ENCODE measurements around the gene POLR2J3. TPM values are rescaled to one million over a fixed set of nuclear protein-coding genes. Genes with fewer than 3 reads are reported as not detected.
A peak's percentile ranks its signal among the peaks of the same experiment; 100 is the strongest.
"Not testable (repeated sequence)": the region's sequence is repeated elsewhere in the genome, so short reads cannot be mapped to it uniquely, and the experiment has no call there.

The POLR2J3 gene
- polyA plus RNA-seq = 10 to 100 TPM; 39.1 to 71.0 TPM

DNA sequence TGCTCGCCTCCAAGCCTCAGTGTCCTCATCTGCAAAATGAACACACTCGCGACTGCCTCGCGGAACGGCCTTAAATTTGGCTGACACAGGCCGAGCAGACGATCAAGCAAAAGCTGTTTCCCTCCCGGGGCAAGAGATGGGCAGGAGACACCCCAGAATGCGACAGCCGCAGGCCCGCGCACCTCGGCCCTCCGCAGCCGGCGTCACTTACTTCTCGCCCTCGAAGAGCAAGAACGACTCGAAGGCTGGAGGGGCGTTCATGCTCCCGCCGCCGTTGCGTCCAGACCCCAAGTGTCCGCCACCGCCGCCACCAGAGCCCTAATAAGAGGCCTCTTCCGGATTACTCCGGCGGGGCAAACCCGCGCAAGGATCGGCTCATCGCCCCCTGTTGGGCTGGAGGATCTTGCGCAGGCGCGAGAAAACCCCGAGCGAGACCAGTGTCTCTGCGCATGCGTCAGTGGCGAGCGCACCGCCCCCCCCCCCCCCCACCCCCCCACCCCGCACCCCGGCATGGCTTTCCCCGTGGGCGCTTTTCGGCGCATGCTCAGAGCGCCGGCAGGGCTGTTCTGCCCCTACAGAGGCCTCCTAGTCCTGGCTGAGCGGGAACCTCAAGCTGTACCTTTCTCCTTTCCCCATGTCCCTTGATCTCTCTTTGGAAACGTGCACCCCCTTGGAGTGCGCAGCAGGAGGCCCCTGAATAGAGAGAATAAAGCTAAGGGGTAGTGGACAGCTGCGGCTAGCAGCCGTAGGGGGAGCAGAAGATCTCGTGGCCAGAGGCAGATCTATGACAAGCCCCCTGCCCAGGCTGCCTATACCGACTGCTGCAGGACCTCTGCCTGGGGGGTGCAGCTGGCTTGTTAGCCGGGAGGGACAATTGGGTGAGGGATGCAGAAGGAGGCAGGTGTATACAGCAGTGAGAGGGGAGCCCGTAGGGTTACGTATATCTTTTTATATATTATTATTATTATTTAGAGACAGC lies at the start of gene POLR2J3:
POLR2J3 (minus strand) TSS at position 323 of the 979 bp plus-strand sequence; CDS start at position 261, 62 bp downstream.
- H3K27me3 ChIP-seq (ENCODE audit: control insufficient read depth in 1 of 2, insufficient read depth in 2 of 2, low read length in 2 of 2); H3K9me3 ChIP-seq (ENCODE audit: control insufficient read depth in 2 of 2, insufficient read depth in 1 of 2, low read depth in 1 of 2, low read length in 1 of 2); H3K36me3 ChIP-seq (ENCODE audit: control insufficient read depth in 2 of 2, insufficient read depth in 2 of 2, low read length in 1 of 2); H3K4me1 ChIP-seq (ENCODE audit: control insufficient read depth in 2 of 2, insufficient read depth in 2 of 2, low read length in 1 of 2): not testable (repeated sequence)
- H3K4me3 ChIP-seq (ENCODE audit: low read depth in 1 of 2, low read length in 2 of 2) = peak within 1 kb of the TSS; percentile 65 to 77
- peak within 1 kb of the TSS in 1 of 2 donors; percentile 85 for H3K27ac ChIP-seq (ENCODE audit: low read depth in 2 of 2, low read length in 1 of 2)
- 0% methylated on average over 45 to 52 of the region's 64 CpGs for WGBS, 2 donors

DNA sequence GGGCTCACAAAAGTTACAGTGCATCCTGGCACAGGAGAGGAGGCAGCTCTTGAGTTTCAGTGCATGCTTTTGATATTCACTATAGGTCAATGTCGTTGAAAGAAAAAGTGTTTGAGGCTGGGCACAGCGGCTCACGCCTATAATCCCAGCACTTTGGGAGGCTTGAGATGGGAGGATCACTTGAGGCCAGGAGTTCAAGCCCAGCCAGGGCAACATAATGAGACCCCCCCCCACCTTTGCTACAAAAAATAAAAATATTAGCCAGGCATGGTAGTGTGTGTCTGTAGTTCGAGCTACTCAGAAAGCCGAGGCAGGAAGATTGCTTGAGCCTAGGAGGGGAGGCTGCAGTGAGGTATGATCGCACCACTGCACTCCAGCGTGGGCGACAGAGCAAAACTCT lies 45.7 kb upstream of the POLR2J3 start:
- 82 to 88% methylated on average over 3 to 5 of the region's 8 CpGs for WGBS, 2 donors
- not testable (repeated sequence) for H3K27ac ChIP-seq (ENCODE audit: low read depth in 2 of 2, low read length in 1 of 2); H3K27me3 ChIP-seq (ENCODE audit: control insufficient read depth in 1 of 2, insufficient read depth in 2 of 2, low read length in 2 of 2); H3K4me1 ChIP-seq (ENCODE audit: control insufficient read depth in 2 of 2, insufficient read depth in 2 of 2, low read length in 1 of 2); H3K4me3 ChIP-seq (ENCODE audit: low read depth in 1 of 2, low read length in 2 of 2); H3K36me3 ChIP-seq (ENCODE audit: control insufficient read depth in 2 of 2, insufficient read depth in 2 of 2, low read length in 1 of 2); H3K9me3 ChIP-seq (ENCODE audit: control insufficient read depth in 2 of 2, insufficient read depth in 1 of 2, low read depth in 1 of 2, low read length in 1 of 2)

DNA sequence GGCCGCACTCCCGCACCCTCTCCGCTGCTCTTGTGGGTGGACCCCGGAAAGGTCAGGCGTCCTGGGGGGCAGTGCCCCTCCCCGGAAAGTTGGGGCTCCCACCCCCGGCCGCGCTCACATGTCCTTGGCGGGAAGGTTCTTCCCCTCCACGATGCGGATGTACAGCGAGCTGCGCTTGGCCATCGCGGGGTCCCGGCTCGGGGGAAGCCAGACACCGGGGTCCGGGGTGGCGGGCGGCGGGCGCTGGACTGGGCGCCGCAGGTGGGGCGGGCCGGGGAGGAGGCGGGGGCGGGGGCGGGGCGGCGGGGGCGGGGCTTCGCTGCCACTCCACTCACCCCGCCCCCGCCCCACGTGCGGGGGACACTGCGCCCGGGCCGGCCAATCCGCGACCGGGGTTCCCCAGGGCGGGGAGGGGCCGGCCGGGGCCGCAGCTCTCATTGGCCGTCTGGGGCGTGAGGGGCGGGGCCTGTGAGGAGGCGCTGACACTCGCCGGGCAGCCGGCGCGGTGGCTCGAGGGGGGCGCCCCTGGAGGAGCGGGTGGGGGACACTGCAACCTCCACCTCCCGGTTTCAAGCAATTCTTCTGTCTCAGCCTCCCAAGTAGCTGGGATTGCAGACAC lies 44.2 kb upstream of the POLR2J3 start, which contains the start of gene RASA4:
RASA4 (minus strand) TSS at position 250 of the 619 bp plus-strand sequence; CDS start at position 183, 67 bp downstream.
- H3K4me3 ChIP-seq (ENCODE audit: low read depth in 1 of 2, low read length in 2 of 2) = peak within 1 kb of the TSS; percentile 29 to 41
- not testable (repeated sequence) for H3K4me1 ChIP-seq (ENCODE audit: control insufficient read depth in 2 of 2, insufficient read depth in 2 of 2, low read length in 1 of 2); H3K27ac ChIP-seq (ENCODE audit: low read depth in 2 of 2, low read length in 1 of 2); H3K36me3 ChIP-seq (ENCODE audit: control insufficient read depth in 2 of 2, insufficient read depth in 2 of 2, low read length in 1 of 2); H3K9me3 ChIP-seq (ENCODE audit: control insufficient read depth in 2 of 2, insufficient read depth in 1 of 2, low read depth in 1 of 2, low read length in 1 of 2); H3K27me3 ChIP-seq (ENCODE audit: control insufficient read depth in 1 of 2, insufficient read depth in 2 of 2, low read length in 2 of 2)
- 1 to 2% methylated on average over 15 to 22 of the region's 62 CpGs for WGBS, 2 donors

DNA sequence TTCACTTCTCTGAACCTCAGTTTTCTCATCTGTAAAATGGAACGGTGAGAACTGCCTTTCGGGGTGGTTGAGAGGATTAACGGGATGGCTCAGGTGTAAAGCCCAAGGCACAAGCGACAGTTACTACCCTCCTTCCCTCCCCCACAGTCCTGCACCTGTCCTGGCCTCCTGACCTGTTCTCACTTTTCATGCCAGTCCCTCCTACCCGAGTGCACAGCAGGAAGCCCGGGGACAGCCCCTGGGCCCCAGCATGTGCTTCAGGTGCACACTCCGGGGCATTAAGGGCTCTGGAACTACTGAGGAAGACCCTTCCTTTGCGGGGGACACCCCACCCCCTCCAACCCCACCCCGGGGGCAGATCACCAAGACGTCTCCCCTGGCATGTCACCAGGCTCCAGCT lies 43.5 kb upstream of the POLR2J3 start:
- not testable (repeated sequence) for H3K27ac ChIP-seq (ENCODE audit: low read depth in 2 of 2, low read length in 1 of 2); H3K36me3 ChIP-seq (ENCODE audit: control insufficient read depth in 2 of 2, insufficient read depth in 2 of 2, low read length in 1 of 2); H3K9me3 ChIP-seq (ENCODE audit: control insufficient read depth in 2 of 2, insufficient read depth in 1 of 2, low read depth in 1 of 2, low read length in 1 of 2); H3K4me1 ChIP-seq (ENCODE audit: control insufficient read depth in 2 of 2, insufficient read depth in 2 of 2, low read length in 1 of 2); H3K4me3 ChIP-seq (ENCODE audit: low read depth in 1 of 2, low read length in 2 of 2); H3K27me3 ChIP-seq (ENCODE audit: control insufficient read depth in 1 of 2, insufficient read depth in 2 of 2, low read length in 2 of 2)
- WGBS, 2 donors = no CpG with 5 or more reads among the region's 10 CpGs

DNA sequence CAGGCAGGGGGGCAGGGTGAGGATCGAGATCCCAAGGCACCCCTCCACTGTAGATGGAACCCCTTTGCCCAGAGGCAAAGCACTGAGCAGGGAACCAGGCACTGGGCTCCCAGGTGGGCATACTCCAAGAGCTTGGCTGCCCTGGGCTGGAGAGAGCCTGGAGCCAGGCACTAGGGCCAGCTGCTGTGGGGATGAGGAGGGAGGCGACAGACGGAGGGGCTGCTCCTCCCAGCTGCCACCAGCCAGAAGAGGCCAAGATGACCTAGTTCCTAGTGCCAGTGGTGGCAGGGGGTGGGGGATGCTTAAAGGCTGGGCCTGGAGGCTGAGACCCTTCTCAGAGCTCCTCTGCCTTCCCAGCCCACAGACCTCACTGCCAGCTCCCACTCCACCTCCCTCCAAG lies 42.5 kb upstream of the POLR2J3 start:
- not testable (repeated sequence) for H3K27me3 ChIP-seq (ENCODE audit: control insufficient read depth in 1 of 2, insufficient read depth in 2 of 2, low read length in 2 of 2); H3K4me1 ChIP-seq (ENCODE audit: control insufficient read depth in 2 of 2, insufficient read depth in 2 of 2, low read length in 1 of 2); H3K4me3 ChIP-seq (ENCODE audit: low read depth in 1 of 2, low read length in 2 of 2); H3K9me3 ChIP-seq (ENCODE audit: control insufficient read depth in 2 of 2, insufficient read depth in 1 of 2, low read depth in 1 of 2, low read length in 1 of 2); H3K36me3 ChIP-seq (ENCODE audit: control insufficient read depth in 2 of 2, insufficient read depth in 2 of 2, low read length in 1 of 2); H3K27ac ChIP-seq (ENCODE audit: low read depth in 2 of 2, low read length in 1 of 2)
- WGBS, 2 donors = no CpG with 5 or more reads among the region's 3 CpGs

DNA sequence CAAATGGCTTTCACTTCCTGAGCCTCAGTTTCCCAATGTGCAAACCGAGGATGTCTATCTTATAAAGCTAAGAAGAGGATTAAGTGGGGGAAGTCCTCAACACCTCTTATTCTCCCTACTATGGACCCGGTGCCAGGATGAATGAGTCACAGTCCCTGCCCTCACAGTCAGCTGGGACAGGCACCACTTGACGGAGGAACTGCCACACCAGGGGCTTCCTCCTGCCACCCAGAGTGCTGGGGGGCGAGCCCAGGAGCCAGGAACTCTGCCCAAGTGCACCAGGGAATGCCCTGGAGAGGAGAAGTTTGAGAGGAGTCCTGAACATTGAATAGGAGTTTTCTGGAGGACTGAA lies 41.9 kb upstream of the POLR2J3 start:
- WGBS, 2 donors = no CpG with 5 or more reads among the region's 4 CpGs
- not testable (repeated sequence) for H3K4me1 ChIP-seq (ENCODE audit: control insufficient read depth in 2 of 2, insufficient read depth in 2 of 2, low read length in 1 of 2); H3K4me3 ChIP-seq (ENCODE audit: low read depth in 1 of 2, low read length in 2 of 2); H3K27ac ChIP-seq (ENCODE audit: low read depth in 2 of 2, low read length in 1 of 2); H3K27me3 ChIP-seq (ENCODE audit: control insufficient read depth in 1 of 2, insufficient read depth in 2 of 2, low read length in 2 of 2); H3K36me3 ChIP-seq (ENCODE audit: control insufficient read depth in 2 of 2, insufficient read depth in 2 of 2, low read length in 1 of 2); H3K9me3 ChIP-seq (ENCODE audit: control insufficient read depth in 2 of 2, insufficient read depth in 1 of 2, low read depth in 1 of 2, low read length in 1 of 2)

- not testable (repeated sequence) for H3K27ac ChIP-seq (ENCODE audit: low read depth in 2 of 2, low read length in 1 of 2); H3K36me3 ChIP-seq (ENCODE audit: control insufficient read depth in 2 of 2, insufficient read depth in 2 of 2, low read length in 1 of 2); H3K4me3 ChIP-seq (ENCODE audit: low read depth in 1 of 2, low read length in 2 of 2); H3K27me3 ChIP-seq (ENCODE audit: control insufficient read depth in 1 of 2, insufficient read depth in 2 of 2, low read length in 2 of 2); H3K9me3 ChIP-seq (ENCODE audit: control insufficient read depth in 2 of 2, insufficient read depth in 1 of 2, low read depth in 1 of 2, low read length in 1 of 2); H3K4me1 ChIP-seq (ENCODE audit: control insufficient read depth in 2 of 2, insufficient read depth in 2 of 2, low read length in 1 of 2)
- WGBS, 2 donors = 48 to 57% methylated on average over 2 to 4 of the region's 15 CpGs
Observed at GRCh38 chr7:102613575-102614345, 41.4 kb upstream of the POLR2J3 start.

GRCh38 chr7:102611675-102612325 lies 39.4 kb upstream of the POLR2J3 start:
- 27 to 35% methylated on average over 6 to 7 of the region's 10 CpGs for WGBS, 2 donors
- H3K36me3 ChIP-seq (ENCODE audit: control insufficient read depth in 2 of 2, insufficient read depth in 2 of 2, low read length in 1 of 2); H3K9me3 ChIP-seq (ENCODE audit: control insufficient read depth in 2 of 2, insufficient read depth in 1 of 2, low read depth in 1 of 2, low read length in 1 of 2); H3K4me1 ChIP-seq (ENCODE audit: control insufficient read depth in 2 of 2, insufficient read depth in 2 of 2, low read length in 1 of 2); H3K27me3 ChIP-seq (ENCODE audit: control insufficient read depth in 1 of 2, insufficient read depth in 2 of 2, low read length in 2 of 2); H3K4me3 ChIP-seq (ENCODE audit: low read depth in 1 of 2, low read length in 2 of 2): not testable (repeated sequence)
- H3K27ac ChIP-seq (ENCODE audit: low read depth in 2 of 2, low read length in 1 of 2) = peak overlapping the region in 1 of 2 donors; percentile 15

- not testable (repeated sequence) for H3K4me1 ChIP-seq (ENCODE audit: control insufficient read depth in 2 of 2, insufficient read depth in 2 of 2, low read length in 1 of 2); H3K27me3 ChIP-seq (ENCODE audit: control insufficient read depth in 1 of 2, insufficient read depth in 2 of 2, low read length in 2 of 2); H3K27ac ChIP-seq (ENCODE audit: low read depth in 2 of 2, low read length in 1 of 2); H3K9me3 ChIP-seq (ENCODE audit: control insufficient read depth in 2 of 2, insufficient read depth in 1 of 2, low read depth in 1 of 2, low read length in 1 of 2); H3K36me3 ChIP-seq (ENCODE audit: control insufficient read depth in 2 of 2, insufficient read depth in 2 of 2, low read length in 1 of 2); H3K4me3 ChIP-seq (ENCODE audit: low read depth in 1 of 2, low read length in 2 of 2)
- no CpG with 5 or more reads among the region's 30 CpGs for WGBS, 2 donors
Observed at GRCh38 chr7:102611013-102611674, 38.8 kb upstream of the POLR2J3 start.

All from esophagus (tissue), 2 donors.